ENCODE data around the gene SDR42E2. TPM values are rescaled to one million over a fixed set of nuclear protein-coding genes. Genes with fewer than 3 reads are reported as not detected.

The SDR42E2 gene
- polyA plus RNA-seq, 1 of the 3 experiments (the other 2 are of a cell fraction): not detected

DNA sequence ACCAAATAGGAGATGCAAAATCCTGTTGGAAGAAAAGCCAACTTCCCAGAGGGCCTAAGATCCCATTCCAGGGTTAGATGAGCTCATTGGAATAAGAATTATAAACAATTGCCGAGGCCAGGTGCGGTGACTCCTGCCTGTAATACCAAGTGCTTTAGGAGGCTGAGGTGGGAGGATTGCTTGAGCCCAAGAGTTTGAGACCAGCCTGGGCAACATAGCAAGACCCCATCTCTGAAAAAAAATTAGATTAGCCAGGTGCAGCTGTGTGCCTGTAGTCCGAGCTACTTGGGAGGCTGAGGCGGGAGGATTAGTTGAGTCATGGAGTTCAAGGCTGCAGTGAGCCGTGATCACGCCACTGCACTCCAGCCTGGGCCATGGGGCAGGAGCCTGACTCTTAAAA, 17.8 kb upstream of the SDR42E2 start:
- no peak overlapping the region for H3K9ac ChIP-seq
- CTCF ChIA-PET: no interaction called here
- peaks cover 17% of the 10 kb centered on the region for H3K27me3 ChIP-seq (ENCODE audit: insufficient read depth)
- H3K27ac ChIP-seq (ENCODE audit: low read depth in 2 of 2, low read length in 1 of 2): no peak overlapping the region
- no peak for DNase-seq
- POLR2A ChIA-PET: no interaction called here
- no peaks in the 10 kb centered on the region for H3K36me3 ChIP-seq (replicated peaks in 1 of 2; ENCODE audit: control insufficient read depth in 1 of 2, insufficient read depth in 2 of 2, low read length in 1 of 2)
- H3K79me2 ChIP-seq (ENCODE audit: insufficient read depth): no peaks in the 10 kb centered on the region
- H3K4me2 ChIP-seq: no peak overlapping the region
- WGBS (ENCODE audit: low lambda C conversion rate): 70% methylated on average over 6 of the region's 6 CpGs
- H3F3A ChIP-seq (replicated peaks; ENCODE audit: insufficient read depth): no peaks in the 10 kb centered on the region
- TF ChIP-seq MXI1 (IDR thresholded peaks at IDR 0.05; ENCODE audit: low read depth, low read length) (no peak), CHD2 (IDR thresholded peaks at IDR 0.05; ENCODE audit: low read length, partially characterized antibody) (no peak), ELF1 (IDR thresholded peaks at IDR 0.05) (no peak)
- no peaks in the 10 kb centered on the region for H3K9me3 ChIP-seq
- H4K20me1 ChIP-seq (ENCODE audit: insufficient read depth): no peaks in the 10 kb centered on the region
- H2AFZ ChIP-seq (ENCODE audit: low read depth): no peak overlapping the region
- no peaks in the 10 kb centered on the region for H3K4me1 ChIP-seq (ENCODE audit: control insufficient read depth in 1 of 2, insufficient read depth in 2 of 2, low read depth in 1 of 2, low read length in 1 of 2)
- no peaks in the 10 kb centered on the region for H3K9me2 ChIP-seq
- H3K4me3 ChIP-seq (ENCODE audit: low read depth in 2 of 2, low read length in 1 of 2): no peak overlapping the region

DNA sequence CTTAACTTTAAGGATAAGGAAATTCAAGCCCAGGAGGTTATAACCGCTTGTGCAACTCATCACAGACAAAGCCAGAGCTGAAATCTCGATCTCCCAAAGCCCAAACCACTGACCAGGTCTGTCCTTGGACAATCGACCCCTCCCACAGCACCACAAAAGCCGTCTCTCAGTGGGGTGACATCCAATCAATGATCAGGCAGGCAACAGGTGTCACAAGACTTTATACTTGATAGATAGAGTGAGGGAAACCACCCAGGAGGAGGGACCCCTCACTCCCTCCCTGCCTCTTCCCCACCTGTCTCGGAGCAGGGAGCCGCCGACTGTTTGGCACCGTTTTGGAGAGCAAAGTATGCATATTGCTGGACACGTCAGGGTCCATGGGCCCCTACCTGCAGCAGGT, 14.5 kb upstream of the SDR42E2 start:
- CTCF ChIA-PET: interaction anchor here (0.8 to 1.4 kb wide), 3 partner anchors 39 to 71 kb away, joined by 3 read pairs; no protein-coding TSS in a partner anchor
- no peak for TF ChIP-seq SMC3 (IDR thresholded peaks at IDR 0.05; ENCODE audit: low read depth, low read length)
- no peak for TF ChIP-seq GABPA (IDR thresholded peaks at IDR 0.05; ENCODE audit: low read depth)
- no peak for TF ChIP-seq JUND (IDR thresholded peaks at IDR 0.05)
- TF ChIP-seq TAF1 (IDR thresholded peaks at IDR 0.05; ENCODE audit: borderline replicate concordance, low read depth, low read length): no peak
- no peak for TF ChIP-seq FOSL2 (IDR thresholded peaks at IDR 0.05; ENCODE audit: borderline replicate concordance, low read depth)
- TF ChIP-seq, protein P1, sequence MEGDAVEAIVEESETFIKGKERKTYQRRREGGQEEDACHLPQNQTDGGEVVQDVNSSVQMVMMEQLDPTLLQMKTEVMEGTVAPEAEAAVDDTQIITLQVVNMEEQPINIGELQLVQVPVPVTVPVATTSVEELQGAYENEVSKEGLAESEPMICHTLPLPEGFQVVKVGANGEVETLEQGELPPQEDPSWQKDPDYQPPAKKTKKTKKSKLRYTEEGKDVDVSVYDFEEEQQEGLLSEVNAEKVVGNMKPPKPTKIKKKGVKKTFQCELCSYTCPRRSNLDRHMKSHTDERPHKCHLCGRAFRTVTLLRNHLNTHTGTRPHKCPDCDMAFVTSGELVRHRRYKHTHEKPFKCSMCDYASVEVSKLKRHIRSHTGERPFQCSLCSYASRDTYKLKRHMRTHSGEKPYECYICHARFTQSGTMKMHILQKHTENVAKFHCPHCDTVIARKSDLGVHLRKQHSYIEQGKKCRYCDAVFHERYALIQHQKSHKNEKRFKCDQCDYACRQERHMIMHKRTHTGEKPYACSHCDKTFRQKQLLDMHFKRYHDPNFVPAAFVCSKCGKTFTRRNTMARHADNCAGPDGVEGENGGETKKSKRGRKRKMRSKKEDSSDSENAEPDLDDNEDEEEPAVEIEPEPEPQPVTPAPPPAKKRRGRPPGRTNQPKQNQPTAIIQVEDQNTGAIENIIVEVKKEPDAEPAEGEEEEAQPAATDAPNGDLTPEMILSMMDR (IDR thresholded peaks at IDR 0.05): no peak
- TF ChIP-seq, protein P2, sequence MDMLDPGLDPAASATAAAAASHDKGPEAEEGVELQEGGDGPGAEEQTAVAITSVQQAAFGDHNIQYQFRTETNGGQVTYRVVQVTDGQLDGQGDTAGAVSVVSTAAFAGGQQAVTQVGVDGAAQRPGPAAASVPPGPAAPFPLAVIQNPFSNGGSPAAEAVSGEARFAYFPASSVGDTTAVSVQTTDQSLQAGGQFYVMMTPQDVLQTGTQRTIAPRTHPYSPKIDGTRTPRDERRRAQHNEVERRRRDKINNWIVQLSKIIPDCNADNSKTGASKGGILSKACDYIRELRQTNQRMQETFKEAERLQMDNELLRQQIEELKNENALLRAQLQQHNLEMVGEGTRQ (IDR thresholded peaks at IDR 0.05; ENCODE audit: borderline replicate concordance, low read depth, low read length): no peak
- TF ChIP-seq, protein P3, sequence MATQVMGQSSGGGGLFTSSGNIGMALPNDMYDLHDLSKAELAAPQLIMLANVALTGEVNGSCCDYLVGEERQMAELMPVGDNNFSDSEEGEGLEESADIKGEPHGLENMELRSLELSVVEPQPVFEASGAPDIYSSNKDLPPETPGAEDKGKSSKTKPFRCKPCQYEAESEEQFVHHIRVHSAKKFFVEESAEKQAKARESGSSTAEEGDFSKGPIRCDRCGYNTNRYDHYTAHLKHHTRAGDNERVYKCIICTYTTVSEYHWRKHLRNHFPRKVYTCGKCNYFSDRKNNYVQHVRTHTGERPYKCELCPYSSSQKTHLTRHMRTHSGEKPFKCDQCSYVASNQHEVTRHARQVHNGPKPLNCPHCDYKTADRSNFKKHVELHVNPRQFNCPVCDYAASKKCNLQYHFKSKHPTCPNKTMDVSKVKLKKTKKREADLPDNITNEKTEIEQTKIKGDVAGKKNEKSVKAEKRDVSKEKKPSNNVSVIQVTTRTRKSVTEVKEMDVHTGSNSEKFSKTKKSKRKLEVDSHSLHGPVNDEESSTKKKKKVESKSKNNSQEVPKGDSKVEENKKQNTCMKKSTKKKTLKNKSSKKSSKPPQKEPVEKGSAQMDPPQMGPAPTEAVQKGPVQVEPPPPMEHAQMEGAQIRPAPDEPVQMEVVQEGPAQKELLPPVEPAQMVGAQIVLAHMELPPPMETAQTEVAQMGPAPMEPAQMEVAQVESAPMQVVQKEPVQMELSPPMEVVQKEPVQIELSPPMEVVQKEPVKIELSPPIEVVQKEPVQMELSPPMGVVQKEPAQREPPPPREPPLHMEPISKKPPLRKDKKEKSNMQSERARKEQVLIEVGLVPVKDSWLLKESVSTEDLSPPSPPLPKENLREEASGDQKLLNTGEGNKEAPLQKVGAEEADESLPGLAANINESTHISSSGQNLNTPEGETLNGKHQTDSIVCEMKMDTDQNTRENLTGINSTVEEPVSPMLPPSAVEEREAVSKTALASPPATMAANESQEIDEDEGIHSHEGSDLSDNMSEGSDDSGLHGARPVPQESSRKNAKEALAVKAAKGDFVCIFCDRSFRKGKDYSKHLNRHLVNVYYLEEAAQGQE (IDR thresholded peaks at IDR 0.05; ENCODE audit: low read depth, low read length): no peak
- TF ChIP-seq SIN3A (IDR thresholded peaks at IDR 0.05; ENCODE audit: borderline replicate concordance, low read depth, low read length): no peak
- no peak for TF ChIP-seq RFX5 (IDR thresholded peaks at IDR 0.05; ENCODE audit: low read length)
- TF ChIP-seq, protein P4, sequence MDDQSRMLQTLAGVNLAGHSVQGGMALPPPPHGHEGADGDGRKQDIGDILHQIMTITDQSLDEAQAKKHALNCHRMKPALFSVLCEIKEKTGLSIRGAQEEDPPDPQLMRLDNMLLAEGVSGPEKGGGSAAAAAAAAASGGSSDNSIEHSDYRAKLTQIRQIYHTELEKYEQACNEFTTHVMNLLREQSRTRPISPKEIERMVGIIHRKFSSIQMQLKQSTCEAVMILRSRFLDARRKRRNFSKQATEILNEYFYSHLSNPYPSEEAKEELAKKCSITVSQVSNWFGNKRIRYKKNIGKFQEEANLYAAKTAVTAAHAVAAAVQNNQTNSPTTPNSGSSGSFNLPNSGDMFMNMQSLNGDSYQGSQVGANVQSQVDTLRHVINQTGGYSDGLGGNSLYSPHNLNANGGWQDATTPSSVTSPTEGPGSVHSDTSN (IDR thresholded peaks at IDR 0.05): no peak
- TF ChIP-seq MEF2A (IDR thresholded peaks at IDR 0.05; ENCODE audit: borderline replicate concordance, low read depth): no peak
- TF ChIP-seq CHD2 (IDR thresholded peaks at IDR 0.05; ENCODE audit: low read length, partially characterized antibody): no peak
- no peak for TF ChIP-seq FOXJ3 (CRISPR knock-in tag; IDR thresholded peaks at IDR 0.05)
- no peak for TF ChIP-seq EP300 (IDR thresholded peaks at IDR 0.05; ENCODE audit: borderline replicate concordance in 1 of 2, low read depth in 1 of 2, low read length in 1 of 2)
- TF ChIP-seq NRF1 (IDR thresholded peaks at IDR 0.05; ENCODE audit: low read depth, low read length): no peak
- no peak overlapping the region for H2AFZ ChIP-seq (ENCODE audit: low read depth)

More for the DNA sequence above, 14.5 kb upstream of the SDR42E2 start:
- Histone ChIP-seq H3K9me2 (no peaks in the 10 kb centered on the region), H3K79me2 (ENCODE audit: insufficient read depth) (no peaks in the 10 kb centered on the region), H3K36me3 (replicated peaks in 1 of 2; ENCODE audit: control insufficient read depth in 1 of 2, insufficient read depth in 2 of 2, low read length in 1 of 2) (no peaks in the 10 kb centered on the region), H3K27me3 (ENCODE audit: insufficient read depth) (peaks cover 12% of the 10 kb centered on the region; the same call in 1 of the 2 replicates), H4K20me1 (ENCODE audit: insufficient read depth) (no peaks in the 10 kb centered on the region), H3K4me1 (ENCODE audit: control insufficient read depth in 1 of 2, insufficient read depth in 2 of 2, low read depth in 1 of 2, low read length in 1 of 2) (no peaks in the 10 kb centered on the region), H3K4me3 (ENCODE audit: low read depth in 2 of 2, low read length in 1 of 2) (no peak overlapping the region), H3K9me3 (no peaks in the 10 kb centered on the region), H3F3A (replicated peaks; ENCODE audit: insufficient read depth) (no peaks in the 10 kb centered on the region), H3K4me2 (no peak overlapping the region), H3K9ac (no peak overlapping the region), H3K27ac (ENCODE audit: low read depth in 2 of 2, low read length in 1 of 2) (no peak overlapping the region)
- 45% methylated on average over 9 of the region's 9 CpGs for WGBS (ENCODE audit: low lambda C conversion rate)
- POLR2A ChIA-PET: no interaction called here
- no peak for DNase-seq

Measured in SK-N-SH (cell line).